PC-3 (cell line): ENCODE results near the gene TBX2.

Experiments used
- CTCF ChIP-seq: fragments of 300-600 bp; sonication (generic); conservative IDR thresholded peaks from 2 replicates; pipeline ENCODE4 v1.5.1; 2017; ENCODE audit warnings: antibody characterized with exemption, low read depth, mild to moderate bottlenecking, low read length
- EZH2phosphoT487 ChIP-seq: fragments of 300-600 bp; sonication (generic); IDR thresholded peaks from 2 replicates; pipeline ENCODE4 v1.6.1; 2018; ENCODE audit warnings: mild to moderate bottlenecking, antibody characterized with exemption, low read length, borderline replicate concordance

DNA sequence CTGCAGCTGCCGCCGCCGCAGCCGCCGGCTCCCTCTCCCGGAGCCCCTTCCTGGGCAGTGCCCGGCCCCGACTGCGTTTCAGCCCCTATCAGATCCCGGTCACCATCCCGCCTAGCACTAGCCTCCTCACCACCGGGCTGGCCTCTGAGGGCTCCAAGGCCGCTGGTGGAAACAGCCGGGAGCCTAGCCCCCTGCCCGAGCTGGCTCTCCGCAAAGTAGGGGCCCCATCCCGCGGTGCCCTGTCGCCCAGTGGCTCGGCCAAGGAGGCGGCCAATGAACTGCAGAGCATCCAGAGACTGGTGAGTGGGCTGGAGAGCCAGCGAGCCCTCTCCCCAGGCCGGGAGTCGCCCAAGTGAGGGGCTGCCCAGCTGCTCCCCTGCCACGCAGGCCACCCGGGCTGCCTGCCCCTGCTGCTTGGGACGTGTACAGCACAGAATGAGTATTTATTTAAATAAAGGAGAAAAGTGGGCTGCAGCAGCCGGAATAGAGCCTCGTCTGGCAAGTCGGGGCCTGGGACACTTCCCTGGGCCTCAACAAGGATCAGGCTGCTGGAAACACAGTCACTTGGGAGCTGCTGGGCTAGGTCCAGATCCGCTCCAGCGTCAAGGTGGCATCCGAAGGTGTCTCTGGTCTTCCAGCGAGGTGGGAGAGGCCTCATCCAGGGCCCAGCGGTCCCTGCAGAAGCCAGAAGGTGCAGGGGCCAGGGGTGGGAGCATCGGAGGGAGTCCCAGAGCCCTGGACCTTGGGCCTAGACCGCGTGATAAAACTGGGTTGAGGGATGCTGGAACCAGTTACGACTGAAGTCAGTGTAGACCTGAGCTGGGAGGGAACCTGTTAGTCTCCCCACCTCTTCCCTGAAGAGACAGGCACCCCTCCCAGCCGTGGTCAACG lies 8.8 kb downstream of the TBX2 start:
- TF ChIP-seq EZH2phosphoT487 (no peak), CTCF (no peak)
